ENCODE results near the gene DNM1.
"Not testable (repeated sequence)": the region's sequence is repeated elsewhere in the genome, so short reads cannot be mapped to it uniquely, and the experiment has no call there.

Gene DNM1

GRCh38 chr9:128274245-128274644 is 71.1 kb downstream of the DNM1 start:
- DNase-seq, result no peak

- DNase-seq, result peak in 4 of 56 donors; percentile 49 to 71 (median 55)
Measured at GRCh38 chr9:128275198-128276007, 72.2 kb downstream of the DNM1 start, which contains the start of gene GOLGA2. Gene GOLGA2 (minus strand): TSS chr9:128276007. CDS start chr9:128275976, 31 bp downstream.

- peak; percentile 80 to 99 (median 98) for DNase-seq
Measured at GRCh38 chr9:128276008-128276573, 72.9 kb downstream of the DNM1 start, which contains the start of gene SWI5. Gene SWI5 (plus strand): TSS chr9:128276276.

DNA sequence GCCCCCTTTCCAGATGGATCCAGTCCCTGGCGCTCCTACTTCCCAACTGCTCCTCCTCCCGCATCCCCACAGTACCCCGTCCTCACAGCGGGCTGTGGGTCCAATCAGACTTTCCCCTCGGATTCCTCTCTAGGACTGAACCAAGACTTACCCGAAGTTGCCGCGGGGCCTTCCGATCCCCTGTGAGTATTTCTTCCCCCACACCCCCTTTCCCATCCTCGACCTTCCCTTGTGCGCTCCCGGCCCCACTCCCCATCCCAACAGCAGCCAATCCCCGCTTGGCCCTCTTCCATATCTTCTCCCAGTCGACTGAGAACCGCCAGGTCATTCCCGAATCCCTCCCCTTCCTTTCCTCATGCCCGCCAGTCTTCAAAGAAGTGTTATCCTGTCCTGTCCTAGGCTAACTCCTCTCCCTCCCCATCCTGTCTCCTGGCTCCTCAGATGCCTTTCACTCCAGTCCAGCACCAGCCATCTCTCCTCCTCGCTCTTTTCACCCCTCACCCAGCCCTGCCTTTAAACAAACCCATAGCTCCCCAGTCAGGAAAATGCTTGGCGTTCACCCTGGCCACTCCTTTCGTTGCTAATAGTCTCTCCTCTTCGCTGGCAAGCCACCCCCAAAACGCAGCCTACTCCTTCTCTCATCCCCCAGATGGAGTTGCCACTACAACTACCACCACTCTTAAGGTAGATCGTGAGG is 73.5 kb downstream of the DNM1 start:
- DNase-seq, result peak in 2 of 56 donors; percentile 31 to 44

GRCh38 chr9:128279088-128280073 is 76.2 kb downstream of the DNM1 start:
- DNase-seq, result not testable (repeated sequence)

DNA sequence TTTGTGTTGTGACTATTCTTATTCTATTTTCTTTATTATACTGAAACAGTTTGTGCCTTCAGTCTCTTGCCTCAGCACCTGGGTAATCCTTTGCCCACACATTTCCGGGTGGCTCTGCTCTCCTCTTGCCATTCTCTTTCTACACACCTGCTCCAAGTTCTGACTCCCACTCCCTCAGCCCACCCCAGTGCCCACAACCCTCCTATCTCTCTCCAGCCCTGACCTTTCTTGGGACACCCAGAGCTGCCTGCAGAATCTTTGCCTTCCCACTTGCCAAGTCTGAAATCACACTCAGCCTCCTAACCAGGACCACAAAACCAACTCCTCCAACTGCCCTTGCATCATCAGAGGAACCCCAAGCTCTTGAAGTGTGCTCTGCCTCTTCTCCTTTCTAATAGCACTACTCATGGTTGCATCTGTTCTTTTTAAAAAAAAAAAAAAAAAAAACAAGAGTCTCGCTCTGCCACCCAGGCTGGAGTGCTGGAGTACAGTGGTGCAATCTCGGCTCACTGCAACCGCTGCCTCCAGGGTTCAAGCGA is 77.0 kb downstream of the DNM1 start:
- no peak for DNase-seq

- no peak for DNase-seq
Measured at GRCh38 chr9:128282500-128282899, 79.3 kb downstream of the DNM1 start.

DNA sequence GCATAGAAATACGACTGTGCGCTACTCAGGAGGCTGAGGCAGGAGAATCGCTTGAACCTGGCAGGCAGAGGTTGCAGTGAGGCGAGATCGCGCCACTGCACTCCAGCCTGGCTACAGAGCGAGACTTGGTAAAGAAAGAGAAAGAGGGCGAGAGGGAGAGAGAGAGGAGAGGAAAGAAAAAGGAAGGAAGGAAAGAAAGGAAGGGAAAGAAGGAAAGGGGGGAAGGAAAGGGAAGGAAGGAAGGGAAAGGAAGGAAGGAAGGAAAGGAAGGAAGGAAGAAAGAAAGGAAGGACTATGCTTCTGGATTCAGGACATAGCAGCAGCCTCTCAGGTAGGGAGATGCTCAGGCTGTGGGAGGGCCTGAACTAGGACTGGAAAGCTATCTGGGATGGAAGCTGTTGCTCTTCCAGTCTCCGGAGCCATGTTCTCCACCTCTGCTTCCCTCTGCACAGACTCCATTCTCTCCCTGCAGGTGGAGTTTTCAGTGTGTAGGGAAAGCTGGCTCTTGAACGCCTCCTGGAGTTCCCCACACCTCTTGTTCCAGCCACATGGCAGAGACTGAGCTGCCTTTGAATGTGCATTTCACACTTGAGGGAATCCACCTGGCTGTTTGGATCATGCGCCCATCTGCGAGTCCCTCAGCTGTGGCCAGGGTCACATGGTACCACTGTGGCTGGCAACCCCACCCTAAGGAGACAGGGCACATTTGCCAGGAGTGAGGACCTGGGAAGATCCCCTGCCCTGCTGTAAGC is 82.0 kb downstream of the DNM1 start:
- DNase-seq, result no peak

DNA sequence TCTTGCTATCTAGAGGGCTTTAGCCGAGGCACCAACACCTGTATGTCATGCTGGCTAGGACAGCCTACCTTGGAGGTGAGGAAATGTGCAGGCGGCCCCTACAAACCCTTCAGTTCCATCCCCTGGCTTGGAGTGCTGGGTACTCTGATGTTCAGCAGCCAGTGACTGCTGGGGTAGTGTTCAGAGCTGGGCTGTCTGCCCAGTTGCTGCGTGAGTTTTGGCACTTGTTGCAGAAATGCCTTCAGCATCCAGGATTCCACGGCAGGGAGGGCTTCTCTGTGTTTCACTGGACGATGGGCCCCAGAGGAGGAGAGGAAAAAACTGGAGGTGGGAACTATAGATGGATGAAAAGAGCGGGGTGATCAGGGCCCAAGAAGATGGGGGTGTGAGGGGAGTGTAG is 83.3 kb downstream of the DNM1 start:
- peak in 53 of 56 donors; percentile 4 to 87 (median 57) for DNase-seq

DNA sequence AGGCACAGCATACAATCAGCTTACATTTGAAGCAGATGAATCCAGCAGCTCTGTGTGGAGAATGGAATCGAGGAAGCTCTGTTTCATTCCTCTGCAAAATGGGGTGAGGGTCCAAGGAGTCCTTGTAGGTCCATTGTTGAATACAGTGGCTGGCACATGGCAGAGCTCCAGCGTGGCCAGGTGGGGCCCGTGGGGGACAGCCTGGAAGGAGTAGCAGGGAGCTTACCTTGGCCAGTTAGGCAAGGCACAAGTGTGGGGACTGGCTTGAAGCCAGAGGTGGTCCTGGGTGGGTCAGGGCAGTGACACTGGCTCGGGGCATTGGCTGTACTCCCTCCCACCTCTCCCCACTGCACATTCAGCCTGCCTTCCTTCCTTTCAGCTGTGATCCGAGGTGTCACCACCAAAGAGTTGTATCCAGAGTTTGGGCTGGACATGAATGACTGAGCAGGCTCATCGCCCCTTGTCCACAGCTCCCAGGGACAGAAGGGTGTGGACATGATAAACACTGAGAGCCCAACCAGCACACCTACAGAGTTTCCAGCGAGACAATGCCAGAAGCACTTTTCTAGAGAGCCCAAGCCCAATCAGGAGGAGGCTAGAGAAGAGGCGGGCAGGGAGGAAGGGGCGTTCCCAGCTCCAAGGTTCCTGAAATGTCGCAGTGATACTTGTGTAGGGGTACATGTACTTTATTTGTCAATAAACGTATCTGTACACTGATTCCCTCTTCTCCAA is 85.3 kb downstream of the DNM1 start:
- no peak for DNase-seq

- DNase-seq, result no peak
Measured at GRCh38 chr9:128292009-128292408, 88.8 kb downstream of the DNM1 start.

- DNase-seq, result no peak
Measured at GRCh38 chr9:128293091-128293490, 89.9 kb downstream of the DNM1 start.

GRCh38 chr9:128294142-128294541 is 91.0 kb downstream of the DNM1 start:
- DNase-seq, result no peak

DNA sequence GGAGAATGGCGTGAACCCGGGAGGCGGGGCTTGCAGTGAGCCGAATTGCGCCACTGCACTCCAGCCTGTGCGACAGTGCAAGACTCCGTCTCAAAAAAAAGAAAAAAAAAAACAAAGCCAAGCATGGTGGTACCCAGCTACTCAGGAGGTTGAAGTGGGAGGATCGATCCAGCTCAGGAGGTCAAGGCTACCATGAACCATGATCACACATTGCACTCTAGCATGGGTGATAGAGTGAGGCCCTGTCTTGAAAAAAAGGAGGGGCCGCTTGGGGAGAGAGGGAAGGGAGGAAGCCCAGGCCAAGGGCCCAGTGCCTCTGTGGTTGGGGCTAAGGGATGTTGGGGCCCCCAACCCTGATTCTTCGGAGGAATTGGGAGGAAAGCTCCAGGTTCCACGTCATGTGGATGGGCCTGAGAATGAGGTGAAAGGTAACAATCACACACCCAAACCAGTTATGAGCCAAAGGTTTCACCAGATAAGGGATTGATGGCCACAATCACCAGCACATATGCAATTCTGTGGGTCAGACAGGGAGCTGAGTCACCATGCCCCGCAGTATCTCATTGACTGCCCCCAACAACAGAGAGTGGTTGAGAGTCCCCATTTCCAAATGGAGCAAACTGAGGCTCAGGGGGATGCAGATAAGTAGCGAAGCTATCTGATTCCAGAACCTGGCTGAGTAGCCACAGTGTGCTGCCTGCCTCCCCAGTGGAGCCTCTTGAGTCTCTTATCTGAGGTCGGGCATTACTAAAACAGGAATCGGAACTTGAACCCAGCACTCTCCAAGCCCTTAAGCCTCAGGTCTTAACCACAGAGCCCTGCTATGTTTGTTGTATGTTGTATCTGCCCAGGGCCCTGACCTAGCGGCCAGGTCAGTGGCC is 93.4 kb downstream of the DNM1 start:
- DNase-seq, result no peak

- DNase-seq, result no peak
Measured at GRCh38 chr9:128297221-128297773, 94.1 kb downstream of the DNM1 start.

DNA sequence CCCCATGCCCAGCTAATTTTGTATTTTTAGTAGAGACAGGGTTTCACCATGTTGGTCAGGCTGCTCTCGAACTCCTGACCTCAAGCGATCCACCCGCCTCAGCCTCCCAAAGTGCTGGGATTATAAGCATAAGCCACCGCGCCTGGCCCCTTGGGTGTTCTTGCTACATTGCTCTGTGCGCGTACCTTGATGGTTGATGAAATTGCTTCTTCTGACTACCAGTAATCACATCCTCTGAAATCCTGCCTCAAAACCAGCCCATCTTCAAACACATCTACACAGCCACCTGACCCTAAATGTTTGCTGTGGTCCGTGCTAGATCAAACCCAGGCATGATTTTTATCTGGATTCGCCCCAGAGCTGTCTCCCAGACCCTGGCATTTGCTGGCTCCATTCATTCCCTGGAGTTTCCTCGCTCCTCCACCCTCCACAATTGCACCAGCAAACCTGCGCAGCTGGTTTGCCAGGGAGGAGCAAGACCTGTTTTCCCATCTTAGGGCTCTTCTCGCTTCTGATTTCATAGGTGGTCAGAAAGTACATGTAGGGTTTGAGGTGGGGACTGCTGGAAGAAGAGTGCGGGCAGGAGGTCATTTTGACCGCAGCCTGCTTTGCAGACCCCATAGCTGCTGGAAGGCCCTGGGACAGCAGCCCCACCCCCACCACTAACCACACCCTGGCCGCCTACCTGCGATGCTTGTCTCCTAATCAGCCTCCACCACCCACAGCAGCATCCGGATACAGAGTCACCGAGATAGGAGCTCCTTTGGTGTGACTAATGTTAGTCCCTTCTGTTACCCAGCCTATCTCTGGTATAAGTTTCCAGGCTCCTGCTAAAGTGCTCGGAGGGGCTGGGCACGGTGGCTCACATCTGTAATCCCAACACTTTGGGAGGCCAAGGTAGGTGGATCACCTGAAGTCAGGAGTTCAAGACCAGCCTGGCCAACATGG is 95.6 kb downstream of the DNM1 start:
- DNase-seq, result no peak

All from amygdala (tissue), 56 donors.